GM21367 (cell line): ENCODE results near the gene LAMA2.
A peak's percentile ranks its signal among the peaks of the same experiment; 100 is the strongest.

Experiments
- ATAC-seq: cut with Tn5 transposase; IDR thresholded peaks from one replicate; pipeline ENCODE4 v1.9.1; 2021; ENCODE audit not compliant: unreplicated experiment

The LAMA2 gene

DNA sequence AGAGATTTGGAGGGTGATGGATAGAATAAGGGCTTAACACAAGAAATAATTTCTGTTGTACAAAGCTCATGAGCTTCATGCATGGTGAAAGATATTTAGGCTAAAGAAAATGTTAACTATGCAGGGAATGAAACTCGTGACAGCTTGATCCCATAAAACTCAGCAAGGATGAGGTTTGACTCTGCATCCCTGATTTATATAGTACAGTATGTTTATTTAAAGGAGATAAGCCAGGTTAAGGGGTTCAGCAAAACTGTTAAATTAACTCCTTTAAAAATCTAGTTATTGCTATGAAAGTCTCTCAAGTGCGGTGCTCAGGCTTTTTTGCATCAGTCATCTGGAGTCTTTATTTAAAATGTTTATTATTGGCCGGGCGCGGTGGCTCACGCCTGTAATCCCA lies 326.4 kb downstream of the LAMA2 start:
- no peak for ATAC-seq

DNA sequence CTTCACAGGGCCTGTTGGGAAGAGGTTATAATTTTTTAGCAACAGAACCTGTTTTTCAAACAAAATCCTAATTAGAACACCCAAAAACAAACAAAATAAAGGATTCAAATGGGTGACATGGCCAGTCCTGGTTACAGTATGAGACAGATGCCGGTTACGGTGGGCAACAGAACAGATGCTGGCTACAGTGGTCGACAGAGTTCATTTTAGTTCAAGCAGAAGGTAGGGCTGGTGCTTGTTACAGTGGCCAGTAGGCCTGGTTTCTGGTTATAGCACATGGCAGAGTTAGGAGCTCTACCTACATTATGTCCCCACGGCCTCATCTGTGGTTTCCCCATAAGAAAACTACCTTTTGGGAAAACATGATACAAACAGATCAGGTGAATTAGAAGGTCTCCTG lies 327.7 kb downstream of the LAMA2 start:
- no peak for ATAC-seq

DNA sequence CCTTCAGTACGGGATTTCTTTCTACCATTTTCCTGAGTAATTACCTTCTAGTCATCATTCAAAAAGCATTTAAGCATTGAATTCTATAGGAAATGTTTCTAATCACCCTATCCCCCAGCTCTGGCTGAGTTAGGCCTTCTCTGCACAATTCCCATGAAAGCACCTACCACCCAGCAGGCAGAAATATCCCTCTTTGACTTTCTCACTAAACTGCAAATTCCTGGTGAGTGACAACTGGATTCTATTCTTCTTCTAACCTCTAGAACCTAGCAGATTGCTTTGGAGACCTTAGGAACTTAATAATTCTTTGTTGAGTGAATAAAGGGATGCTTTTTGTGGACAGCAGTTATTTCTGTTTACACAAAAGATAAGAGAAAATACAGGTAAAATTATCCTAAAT lies 328.7 kb downstream of the LAMA2 start:
- no peak for ATAC-seq

DNA sequence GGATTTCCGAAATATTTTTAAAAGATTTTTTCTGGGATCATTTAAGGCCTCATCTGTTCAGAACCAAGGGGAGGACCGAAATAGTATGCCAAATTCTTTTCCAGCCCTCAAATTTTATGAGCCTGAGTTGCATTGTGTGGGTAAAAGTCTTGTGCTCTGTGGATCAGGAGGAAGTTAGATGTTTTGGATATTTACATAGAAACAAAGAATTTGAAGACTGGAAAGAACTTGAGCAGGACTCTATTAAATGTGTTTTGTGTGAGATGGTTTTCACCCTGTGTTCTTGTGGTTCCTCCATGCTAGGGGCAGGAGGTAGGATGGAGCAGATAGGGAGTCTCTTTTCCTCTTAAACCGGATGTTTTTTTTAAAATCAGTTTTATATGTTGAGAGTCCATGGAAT lies 329.1 kb downstream of the LAMA2 start:
- ATAC-seq: no peak

DNA sequence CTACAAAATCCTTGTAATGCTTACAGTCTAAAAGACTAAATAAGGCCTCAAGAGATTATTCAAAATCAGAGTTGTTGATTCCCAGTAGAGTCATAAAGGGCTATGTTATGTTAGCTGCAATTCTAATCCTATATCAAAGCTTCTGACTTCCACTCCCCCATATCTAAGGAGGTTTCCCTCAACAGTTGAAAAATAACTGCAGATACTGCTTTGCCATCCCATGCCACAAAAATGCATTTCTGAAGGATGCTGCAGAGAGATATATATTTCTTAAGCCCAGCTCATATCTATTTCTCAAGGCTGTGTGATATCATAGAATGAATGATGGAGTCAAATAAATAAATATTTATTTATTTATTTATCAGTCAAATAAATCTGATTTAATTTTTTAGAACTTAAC lies 332.3 kb downstream of the LAMA2 start:
- no peak for ATAC-seq

DNA sequence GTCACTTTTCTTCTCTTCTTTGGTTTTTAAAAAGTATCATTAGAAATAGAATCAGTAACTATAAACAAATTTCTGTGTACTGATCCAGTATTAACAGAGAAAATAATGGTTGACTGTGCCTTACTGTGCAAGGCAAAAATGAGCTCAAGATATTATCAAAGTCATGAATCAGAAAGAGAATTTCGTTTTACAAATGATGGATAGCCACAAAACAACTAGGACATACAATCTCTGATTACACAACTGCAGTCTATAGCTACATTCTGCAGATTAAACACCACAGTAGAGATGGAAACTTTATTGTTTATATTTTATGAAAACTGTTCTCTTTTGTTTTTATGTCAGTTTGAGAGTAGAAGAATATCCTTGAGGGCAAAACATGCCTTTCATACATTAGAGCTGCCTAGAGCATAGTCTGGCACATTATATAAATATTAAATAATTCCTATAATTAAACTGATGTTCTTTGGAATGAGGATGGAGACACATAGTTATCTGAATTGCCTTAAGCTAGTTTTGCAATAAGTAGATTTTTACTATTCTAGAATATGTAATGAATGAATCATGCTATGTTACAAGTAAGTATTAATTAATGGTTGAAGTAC lies 333.1 kb downstream of the LAMA2 start:
- ATAC-seq: no peak

DNA sequence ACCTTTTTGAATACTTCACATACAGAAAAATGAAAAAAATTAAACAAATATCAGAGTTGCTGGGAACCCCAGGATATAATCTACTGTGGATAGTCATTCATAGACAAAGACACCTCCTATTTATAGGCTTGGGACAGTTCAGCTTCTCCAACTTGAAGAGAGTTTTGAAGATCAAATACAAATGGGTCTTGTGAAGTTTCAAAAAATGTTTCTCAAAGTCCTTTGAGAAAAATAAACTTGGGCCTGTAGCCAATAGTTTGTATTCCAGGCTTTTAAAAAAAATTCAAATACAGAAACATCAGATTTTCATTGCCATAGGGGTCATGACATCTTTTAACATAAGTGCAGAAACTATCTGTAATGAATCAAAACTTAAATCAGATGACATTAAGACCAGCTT lies 334.8 kb downstream of the LAMA2 start:
- no peak for ATAC-seq

DNA sequence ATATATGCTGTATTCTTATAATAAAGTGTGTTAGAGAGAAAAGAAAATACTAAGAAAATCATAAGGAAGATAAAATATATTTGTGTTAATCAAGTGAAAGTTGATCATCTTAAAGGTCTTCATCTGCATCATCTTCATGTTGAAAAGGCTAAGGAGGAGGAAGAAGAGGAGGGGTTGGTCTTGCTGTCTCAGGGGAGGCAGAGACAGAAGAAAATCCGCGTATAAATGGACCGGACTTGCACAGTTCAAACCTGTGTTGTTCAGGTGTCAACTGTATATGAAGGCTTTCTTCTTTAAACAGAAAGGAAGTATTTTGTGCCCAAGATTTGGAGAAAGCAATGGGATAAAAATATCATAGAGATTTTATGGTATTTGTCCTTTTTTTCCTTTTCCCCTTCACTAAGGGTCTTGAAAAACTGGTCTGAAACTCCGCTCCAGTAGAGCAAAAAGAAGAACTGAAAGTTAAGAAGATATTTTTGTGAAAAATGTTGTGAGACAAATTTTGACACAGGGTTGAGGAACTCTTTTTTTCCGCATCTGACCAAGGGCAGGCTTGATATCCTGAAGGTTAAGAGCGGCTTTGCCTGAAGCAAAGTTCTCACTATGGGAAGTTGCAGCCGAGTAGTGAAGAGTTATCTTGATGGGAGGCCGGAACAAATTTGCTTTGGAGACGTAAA lies 350.7 kb downstream of the LAMA2 start:
- ATAC-seq: peak; percentile 51

DNA sequence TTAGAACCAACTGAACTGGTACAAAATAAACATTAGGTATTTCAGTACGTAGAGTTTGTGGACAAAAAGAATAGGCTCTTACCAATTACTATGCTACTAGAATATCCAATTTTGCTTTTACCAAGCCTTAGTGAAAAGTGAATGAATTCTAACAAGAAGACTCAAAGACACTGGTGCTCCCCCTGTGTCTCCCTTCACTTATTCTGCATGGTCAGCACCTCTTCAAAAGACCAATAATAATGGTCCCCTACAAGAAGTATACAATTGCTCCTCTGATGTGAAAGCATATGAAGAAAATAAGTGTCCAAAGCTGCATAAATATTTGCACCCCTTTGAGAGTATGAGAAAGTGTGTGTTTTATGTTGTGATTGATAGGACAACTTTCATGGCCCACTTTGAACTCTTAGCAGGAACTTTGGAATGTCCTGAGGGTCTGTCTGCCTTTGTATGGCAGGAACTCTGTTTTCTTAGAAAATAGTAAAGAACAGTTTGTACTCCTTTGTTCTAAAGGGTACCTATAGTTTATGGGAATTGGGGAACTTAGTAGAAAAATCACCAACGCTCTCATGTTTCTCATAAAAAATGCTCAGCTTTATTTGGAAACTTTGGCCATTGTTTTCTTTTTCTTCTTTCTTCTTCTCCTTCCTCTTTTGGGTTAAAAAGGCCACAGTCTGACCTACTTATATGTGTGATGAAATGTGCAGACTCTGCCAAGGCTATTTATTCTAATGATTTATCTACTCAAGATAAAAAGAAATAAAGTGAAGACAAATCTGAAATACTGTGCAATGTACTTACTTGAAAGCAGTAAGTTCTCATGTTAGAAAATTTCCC lies 352.4 kb downstream of the LAMA2 start:
- ATAC-seq: no peak

DNA sequence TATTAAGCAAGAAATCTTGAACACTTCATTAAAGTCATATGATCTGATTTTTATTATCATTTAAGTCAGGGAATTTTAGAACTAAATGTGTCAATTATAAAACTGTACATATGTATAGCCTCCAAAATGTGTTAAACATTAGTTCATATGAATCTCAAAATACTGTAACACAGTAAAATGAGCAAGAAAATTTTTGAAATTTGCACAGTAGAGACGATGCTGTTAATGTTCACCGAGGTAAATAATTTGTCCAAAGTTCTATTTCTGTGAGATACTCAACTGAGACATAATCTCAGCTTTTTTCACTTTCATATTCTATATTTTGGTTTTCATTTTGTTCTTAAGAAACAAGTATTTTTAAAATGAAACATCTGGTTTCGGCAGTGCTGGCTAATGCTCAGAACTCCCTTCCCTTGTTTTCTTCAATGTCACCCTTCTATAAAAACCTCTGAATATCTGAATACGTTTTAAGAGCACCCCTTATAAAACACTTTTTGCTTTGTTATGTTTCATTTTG lies 353.1 kb downstream of the LAMA2 start:
- ATAC-seq: peak; percentile 49

DNA sequence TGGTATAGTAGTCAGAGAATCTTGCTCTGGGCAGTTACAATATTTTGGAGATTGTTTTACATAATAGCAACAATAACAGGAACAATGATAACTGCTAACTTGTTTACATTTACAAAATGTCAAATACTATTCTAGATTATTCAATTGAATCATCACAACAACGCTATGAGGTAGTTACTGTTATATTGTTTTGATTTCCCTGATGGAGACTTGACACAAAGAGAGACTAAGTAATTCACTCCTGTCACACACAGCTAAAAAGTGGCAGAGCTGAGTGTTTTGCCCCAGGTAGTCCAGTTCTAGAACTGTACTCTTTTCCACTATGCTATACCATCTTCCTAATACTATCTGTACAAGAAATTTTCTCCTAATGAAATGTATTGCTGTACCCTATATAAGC lies 356.1 kb downstream of the LAMA2 start:
- ATAC-seq: no peak

DNA sequence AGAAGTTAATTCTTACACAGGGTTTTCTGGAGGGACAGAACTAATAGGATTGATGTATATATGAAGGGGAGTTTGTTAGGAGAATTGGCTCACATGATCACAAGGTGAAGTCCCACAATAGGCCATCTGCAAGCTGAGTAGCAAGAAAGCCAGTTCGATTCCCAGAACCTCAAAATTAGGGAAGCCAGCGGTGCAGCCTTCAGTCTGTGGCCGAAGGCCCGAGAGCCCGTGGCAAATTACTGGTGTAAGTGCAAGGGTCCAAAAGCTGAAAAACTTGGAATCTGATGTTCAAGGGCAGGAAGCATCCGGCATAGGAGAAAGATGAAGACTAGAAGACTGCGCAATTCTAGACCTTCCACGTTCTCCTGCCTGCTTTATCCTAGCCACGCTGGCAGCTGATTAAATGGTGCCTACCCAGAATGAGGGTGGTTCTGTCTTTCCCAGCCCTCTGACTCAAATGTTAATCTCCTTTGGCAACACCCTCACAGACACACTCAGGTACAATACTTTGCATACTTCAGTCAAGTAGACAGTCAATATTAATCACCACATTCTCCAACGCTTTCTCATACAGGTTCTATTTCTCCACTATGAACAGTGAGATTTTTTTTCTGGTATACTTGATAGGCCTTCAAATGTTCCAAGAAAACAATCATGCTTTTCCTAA lies 357.0 kb downstream of the LAMA2 start:
- ATAC-seq: no peak

DNA sequence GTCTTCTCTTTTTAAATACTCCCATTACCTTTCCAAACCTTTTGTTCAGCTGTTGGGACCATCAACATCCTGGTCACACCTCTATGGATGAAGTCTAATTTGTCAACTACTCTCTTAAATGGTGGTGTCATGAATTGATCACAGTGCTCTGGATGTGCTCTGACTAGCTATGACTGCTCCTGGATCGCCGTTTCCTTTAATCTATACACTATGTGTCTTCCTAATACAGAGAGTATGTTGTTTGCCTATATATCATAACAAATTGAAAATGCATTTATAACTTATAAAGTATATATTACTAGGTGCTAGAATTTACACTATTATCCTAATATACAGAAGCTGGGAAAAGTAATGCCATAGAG lies 357.5 kb downstream of the LAMA2 start:
- ATAC-seq: no peak

DNA sequence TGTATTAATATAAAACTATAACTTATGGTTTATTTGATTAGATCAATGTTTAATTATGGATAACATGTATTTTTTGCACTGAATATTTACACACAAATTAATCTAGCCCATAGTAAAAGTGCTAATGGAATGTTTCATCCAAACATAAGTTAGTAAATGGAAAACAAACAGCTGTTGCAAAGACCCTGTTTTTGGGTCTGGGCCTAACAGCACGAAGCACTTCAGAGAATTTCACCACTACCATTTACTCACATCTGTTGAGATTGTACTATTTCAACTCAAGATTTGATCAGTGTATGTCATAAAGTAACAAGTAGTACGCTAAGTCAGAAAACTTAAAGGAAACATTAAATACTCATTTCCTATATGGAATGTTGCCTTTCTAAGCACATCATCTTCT lies 359.6 kb downstream of the LAMA2 start:
- ATAC-seq: no peak

DNA sequence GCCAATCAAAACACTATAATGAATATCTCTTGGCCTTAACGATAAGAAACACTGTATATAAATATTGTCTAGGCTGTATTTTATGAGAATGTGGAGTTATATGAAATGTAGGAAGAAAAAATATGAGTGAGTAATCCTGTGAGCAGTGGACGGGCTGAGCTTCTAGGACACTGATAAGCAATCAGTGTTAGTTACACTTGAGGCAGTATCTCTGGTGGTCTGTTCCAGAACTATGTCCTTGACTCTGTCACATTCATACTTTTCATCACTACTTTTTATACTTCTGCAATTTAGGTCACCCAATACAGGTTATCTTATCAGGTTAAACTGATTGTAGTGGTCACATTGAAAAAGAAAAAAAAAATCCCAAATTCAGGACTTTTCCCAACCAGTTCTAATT lies 360.4 kb downstream of the LAMA2 start:
- ATAC-seq: no peak

DNA sequence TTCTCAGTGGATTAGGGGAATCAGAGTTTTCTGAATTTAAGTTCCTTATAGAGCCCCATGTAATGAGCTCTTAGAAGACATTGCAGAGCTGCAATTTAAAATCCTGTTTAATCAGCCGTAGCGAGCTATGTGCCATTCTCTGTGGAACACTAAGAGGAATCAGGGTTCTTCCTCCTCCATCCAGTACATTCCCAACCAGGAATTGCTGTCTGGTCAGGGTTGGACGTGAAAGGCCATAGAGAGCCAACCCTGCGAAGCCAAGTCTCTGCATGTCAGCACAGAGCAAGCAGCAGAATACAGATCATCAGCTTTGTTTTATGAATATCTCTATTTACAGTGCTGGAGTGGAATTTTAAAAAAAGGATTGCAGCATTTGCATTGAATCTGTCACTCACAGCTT lies 366.0 kb downstream of the LAMA2 start:
- no peak for ATAC-seq

DNA sequence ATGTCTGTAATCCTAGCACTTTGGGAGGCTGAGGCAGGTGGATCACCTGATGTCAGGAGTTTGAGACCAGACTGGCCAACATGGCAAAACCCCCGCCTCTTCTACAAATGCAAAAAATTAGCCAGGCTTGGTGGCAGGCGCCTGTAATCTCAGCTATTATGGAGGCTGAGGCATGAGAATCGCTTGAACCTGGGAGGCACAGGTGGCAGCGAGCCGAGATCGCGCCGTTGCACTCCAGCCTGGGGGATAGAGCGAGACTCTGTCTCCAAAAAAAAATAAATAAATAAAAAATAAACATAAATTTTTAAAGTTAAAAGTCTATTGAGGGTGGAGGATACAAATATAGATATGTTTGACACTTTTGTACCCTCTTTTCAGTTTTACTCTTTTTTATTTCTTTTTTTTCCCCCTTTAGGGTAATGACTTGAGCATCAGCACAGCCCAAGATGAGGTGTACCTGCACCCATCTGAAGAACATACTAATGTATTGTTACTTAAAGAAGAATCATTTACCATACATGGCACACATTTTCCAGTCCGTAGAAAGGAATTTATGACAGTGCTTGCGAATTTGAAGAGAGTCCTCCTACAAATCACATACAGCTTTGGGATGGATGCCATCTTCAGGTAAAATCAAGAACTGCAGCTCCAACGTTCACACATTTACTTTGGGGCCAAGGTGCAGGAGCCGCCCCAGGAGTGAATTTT lies 368.9 kb downstream of the LAMA2 start:
- ATAC-seq: peak; percentile 95

DNA sequence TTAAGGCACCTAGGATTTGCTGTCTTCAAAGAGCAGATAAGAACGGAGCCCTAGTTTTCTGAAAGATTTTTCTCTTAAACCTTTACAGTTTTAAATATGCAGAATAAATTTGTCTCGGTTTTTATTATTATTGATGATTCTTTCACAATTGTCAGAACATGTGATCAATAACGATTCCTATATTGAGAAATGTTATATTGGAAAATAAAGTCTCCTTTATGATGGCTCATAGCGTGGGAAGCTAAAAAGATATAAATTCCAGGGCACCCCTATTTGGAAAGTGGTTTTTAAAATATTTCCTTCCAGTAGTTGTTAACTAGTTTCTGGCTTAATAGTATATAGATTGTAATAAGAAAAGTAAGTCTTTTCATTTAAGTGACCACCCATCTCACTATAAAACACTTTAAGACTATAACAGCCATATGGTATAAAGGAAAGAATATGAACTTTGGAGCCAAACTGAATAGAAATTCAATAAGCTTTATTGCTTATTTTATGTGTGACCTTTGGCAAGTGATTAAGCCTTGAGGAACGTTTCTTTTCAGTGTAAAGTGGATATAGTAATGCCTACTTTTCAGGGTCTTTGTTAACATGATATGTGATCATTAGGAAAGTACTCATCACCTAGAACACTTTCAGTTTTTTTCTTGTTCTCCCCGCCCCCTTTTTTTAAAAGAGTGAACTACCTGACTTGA lies 369.6 kb downstream of the LAMA2 start:
- ATAC-seq: no peak

DNA sequence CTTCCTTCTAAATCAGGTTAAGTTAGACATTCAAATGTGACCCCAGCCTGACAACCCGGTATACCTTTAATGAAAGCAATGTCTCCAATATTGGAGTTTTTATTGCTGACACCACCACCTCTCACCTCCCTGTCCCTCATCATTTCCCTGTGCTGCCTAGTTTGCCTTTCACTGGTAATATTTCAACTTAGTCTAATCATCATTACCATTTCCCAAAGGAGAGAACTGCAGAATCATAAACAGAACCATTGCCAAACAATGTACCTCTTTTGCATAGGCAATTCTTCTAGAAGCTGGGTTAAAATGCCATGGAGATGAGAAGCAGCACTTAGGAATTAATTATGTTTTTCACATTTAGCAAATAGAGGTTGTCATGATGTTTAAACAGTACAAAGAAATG lies 370.3 kb downstream of the LAMA2 start:
- no peak for ATAC-seq

DNA sequence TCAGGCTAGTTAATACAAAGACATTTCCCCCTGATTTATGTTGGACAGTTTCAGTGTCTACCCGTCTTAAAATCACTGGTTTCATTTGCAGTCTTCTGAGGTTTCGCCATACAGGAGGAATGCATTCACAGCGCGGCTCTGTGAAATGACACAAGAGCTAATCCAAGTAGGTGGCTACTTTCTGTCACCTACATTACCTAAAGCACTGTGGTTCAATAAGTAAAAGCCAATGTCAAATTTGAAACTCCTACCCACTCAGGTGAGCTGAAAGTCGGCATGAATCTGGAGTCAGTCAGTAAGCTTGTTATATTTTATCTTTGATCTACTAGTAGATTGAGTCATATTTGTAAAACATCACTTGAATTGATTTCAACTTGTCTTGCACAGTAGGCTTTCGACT lies 370.8 kb downstream of the LAMA2 start:
- no peak for ATAC-seq
